ENCODE measurements around the gene ZFHX3. TPM values are rescaled to one million over a fixed set of nuclear protein-coding genes. Genes with fewer than 3 reads are reported as not detected.

The ZFHX3 gene
- total and polyA plus RNA-seq, 2 donors (not counting 1 experiment from before 2014, with no cell fraction given) = 0.54 to 6.6 TPM

GRCh38 chr16:73040136-73040535, 7.8 kb downstream of the ZFHX3 start:
- ATAC-seq (ENCODE audit: low read depth) = no peak
- H3K4me3 Mint-ChIP-seq = no peak overlapping the region
- 89% methylated on average over 3 of the region's 6 CpGs for WGBS (ENCODE audit: insufficient coverage)

More at GRCh38 chr16:73040136-73040535, 7.8 kb downstream of the ZFHX3 start:
- Mint-ChIP-seq H3K27me3 (peaks cover 9% of the 10 kb centered on the region), H3K27ac (no peak overlapping the region), H3K4me1 (peaks cover 17% of the 10 kb centered on the region), H3K9me3 (ENCODE audit: insufficient read depth) (no peaks in the 10 kb centered on the region)
- ChIA-PET POLR2A (no interaction called here), CTCF (no interaction called here)
- H2AFZ ChIP-seq (ENCODE audit: insufficient read depth, low read depth, low read length, poor library complexity, severe bottlenecking) = no peak overlapping the region
- no peak for TF ChIP-seq EZH2 (IDR thresholded peaks at IDR 0.05; ENCODE audit: borderline replicate concordance, insufficient read depth, low read depth, low read length, poor library complexity, severe bottlenecking)
- no peak for TF ChIP-seq CTCF (IDR thresholded peaks at IDR 0.05)
- no peak overlapping the region for H3K4me3 ChIP-seq (ENCODE audit: control extremely low read depth in 1 of 5, extremely low read depth in 1 of 5, insufficient read depth in 1 of 5, low read depth in 2 of 5, low read length in 4 of 5)
- no peak for DNase-seq
- no peak overlapping the region for H3K27ac ChIP-seq (ENCODE audit: low read length in 2 of 2)
- peaks cover 0 to 4% (median 2%) of the 10 kb centered on the region in 4 experiments for H3K27me3 ChIP-seq (replicated peaks in 1 of 4; ENCODE audit: control extremely low read depth in 1 of 4, control insufficient read depth in 3 of 4, insufficient read depth in 4 of 4, low read length in 3 of 4)
- H3K9me3 ChIP-seq (ENCODE audit: control extremely low read depth in 1 of 3, control insufficient read depth in 2 of 3, insufficient read depth in 1 of 3, low read length in 2 of 3) = no peaks in the 10 kb centered on the region
- intact Hi-C loops (cut with micrococcal nuclease) = loop anchor here (10.0 kb wide), 1 partner anchor 1255 kb away; the partner anchor contains the start of gene PSMD7
- H3K4me2 ChIP-seq (replicated peaks; ENCODE audit: low read depth, low read length, poor library complexity, severe bottlenecking) = no peak overlapping the region
- H3K36me3 ChIP-seq (replicated peaks in 1 of 2; ENCODE audit: control extremely low read depth in 1 of 2, control insufficient read depth in 1 of 2, extremely low read depth in 1 of 2, insufficient read depth in 2 of 2, low read length in 1 of 2) = no peaks in the 10 kb centered on the region
- no peaks in the 10 kb centered on the region for H4K20me1 ChIP-seq (ENCODE audit: control insufficient read depth, insufficient read depth, low read length, poor library complexity, severe bottlenecking)
- H3K9ac ChIP-seq (ENCODE audit: low read length) = no peak overlapping the region
- H3K79me2 ChIP-seq (ENCODE audit: control insufficient read depth, insufficient read depth, low read length) = no peaks in the 10 kb centered on the region
- H3K4me1 ChIP-seq (ENCODE audit: control insufficient read depth in 2 of 2, insufficient read depth in 2 of 2, low read length in 2 of 2) = peaks cover 16 to 19% of the 10 kb centered on the region in 2 donors

All from B cell (primary cell).